Amygdala (tissue), 56 donors: ENCODE measurements around the gene FHIP1B.
"Not testable (repeated sequence)": the region's sequence is repeated elsewhere in the genome, so short reads cannot be mapped to it uniquely, and the experiment has no call there.

Experiments used
- DNase-seq, 56 donors: peaks; one replicate each; lab custom pipeline; 2025; lab: John Stamatoyannopoulos, UW

FHIP1B gene

DNA sequence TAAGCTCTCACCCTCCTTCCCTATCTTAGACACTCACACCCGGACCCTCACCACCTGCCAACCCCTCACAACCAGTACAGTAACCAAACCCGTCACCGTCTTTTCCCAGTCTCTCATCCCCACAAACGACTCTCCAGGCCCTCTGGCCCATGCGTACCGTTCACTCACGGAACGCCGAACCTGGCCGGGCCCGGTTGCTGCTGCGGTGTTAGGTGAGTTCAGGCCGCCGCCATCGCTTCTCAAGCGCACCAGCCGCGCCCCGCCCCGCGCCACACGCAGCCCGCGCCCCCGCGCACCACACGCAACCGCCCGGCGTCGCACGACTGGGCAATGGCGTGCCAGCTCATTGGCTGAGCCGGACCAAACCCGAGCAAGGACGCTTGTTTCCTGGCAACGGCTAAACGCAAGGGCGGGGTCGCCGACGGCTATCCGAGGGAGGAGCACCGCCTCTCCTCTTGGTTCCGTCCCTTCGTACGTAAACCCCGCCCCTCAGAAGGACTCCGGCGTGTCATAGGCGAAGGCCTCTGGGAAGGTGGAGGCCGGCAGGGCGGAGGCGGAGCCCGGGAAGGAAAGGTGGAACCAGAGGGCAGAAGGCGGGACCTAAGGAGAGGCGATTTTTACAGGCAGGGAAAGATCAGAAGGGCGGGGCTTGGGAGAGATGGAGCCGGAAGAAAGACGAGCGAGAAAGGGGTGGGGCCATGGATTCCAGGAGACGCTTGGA lies at the start of gene FHIP1B:
Gene FHIP1B, minus strand, starts transcription at position 250 of the 721 bp plus-strand sequence. CDS start 10,120 bp downstream, outside the sequence.
- DNase-seq = peak; percentile 66 to 100 (median 99)

DNA sequence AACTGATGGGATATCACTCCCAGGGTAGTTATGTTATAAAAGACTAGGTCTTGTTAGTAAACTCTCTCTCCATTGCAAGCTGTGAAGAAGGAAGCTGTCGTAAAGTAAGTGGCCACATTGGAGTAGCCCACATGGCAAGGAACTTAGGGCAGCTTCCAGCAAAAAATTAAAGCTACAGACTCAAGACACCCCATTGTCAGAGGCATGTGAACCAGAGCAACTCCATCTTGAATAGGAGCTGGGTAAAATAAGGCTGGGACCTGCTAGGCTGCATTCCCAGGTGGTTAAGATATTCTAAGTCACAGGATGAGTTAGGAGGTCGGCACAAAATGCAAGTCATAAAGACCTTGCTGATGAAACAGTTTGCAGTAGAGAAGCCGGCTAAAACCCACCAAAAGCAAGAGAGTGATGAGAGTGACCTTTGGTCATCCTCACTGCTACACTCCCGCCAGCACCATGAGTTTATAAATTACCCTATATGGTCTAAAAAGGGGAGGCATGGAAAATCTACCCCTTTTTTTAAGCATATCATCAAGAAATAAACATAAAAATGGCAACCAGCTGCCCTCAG lies 49.1 kb upstream of the FHIP1B start:
- no peak for DNase-seq

DNA sequence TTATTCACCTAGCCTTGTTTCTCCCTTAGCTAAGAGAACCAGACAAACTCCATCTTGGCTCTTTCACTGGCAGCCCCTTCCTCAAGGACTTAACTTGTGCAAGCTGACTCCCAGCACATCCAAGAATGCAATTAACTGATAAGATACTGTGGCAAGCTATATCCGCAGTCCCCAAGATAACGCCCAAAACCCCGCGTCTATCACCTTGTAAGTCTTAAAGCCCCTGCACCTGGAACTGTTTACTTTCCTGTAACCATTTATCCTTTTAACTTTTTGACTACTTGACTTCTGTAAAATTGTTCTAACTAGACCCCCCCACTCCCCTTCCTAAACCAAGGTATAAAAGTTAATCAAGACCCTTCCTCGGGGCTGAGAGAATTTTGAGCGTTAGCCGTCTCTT lies 46.4 kb upstream of the FHIP1B start:
- not testable (repeated sequence) for DNase-seq

GRCh38 chr11:6273188-6273587 lies 38.8 kb upstream of the FHIP1B start:
- DNase-seq = peak in 7 of 56 donors; percentile 34 to 62 (median 42)

GRCh38 chr11:6271598-6271997 lies 37.2 kb upstream of the FHIP1B start:
- DNase-seq = no peak

- DNase-seq = no peak
Measured at GRCh38 chr11:6270584-6271246, 36.3 kb upstream of the FHIP1B start.

GRCh38 chr11:6269994-6270393 lies 35.6 kb upstream of the FHIP1B start:
- no peak for DNase-seq

GRCh38 chr11:6268820-6269219 lies 34.4 kb upstream of the FHIP1B start:
- no peak for DNase-seq

- no peak for DNase-seq
Measured at GRCh38 chr11:6263662-6264061, 29.2 kb upstream of the FHIP1B start.

GRCh38 chr11:6260207-6260726 lies 25.8 kb upstream of the FHIP1B start:
- peak in 1 of 56 donors; percentile 16 for DNase-seq

DNA sequence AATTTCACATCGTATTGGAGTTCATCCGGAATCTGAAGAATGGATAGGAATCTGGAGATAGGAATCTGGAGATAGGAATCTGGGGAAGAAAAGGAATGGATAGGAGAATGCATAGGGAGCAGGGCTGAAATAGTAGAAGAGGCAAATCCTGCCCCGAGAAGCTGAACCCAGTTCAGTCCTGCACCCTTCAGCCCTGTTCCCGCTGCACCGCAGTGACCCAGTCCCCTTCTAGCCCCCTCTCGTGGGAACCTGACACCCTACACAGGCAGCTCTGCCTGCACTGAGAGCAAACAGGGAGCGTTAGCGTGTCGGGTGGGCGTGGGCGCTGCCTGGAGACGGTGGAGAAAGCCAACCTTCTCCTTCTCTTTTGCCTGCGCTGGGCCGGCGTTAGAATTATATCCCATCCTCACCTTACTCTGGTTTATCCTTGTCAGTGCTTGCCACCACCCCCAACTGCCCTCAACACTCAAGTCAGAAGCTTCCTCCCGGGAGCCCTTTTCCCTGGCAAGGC lies 24.2 kb upstream of the FHIP1B start:
- peak in 16 of 56 donors; percentile 12 to 66 (median 40) for DNase-seq

DNA sequence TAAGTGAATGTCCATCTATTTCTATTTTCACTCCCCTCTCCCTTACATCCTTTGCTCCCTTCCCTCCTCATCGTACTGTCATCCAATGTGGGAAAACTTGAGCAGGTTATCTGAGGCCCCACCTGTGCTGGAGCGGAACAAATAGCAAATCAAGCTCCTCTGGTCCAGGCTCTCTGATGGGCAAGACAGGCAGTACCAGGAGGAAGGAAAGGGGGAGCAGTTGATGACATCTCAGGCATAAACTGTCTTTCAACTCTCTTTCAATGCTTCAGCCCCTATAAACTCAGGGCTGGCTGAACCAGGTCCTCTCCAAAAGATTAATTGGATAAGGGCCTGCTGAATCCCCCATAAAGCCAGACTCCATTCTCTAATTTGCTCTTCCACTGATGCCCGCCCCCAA lies 23.7 kb upstream of the FHIP1B start:
- no peak for DNase-seq

DNA sequence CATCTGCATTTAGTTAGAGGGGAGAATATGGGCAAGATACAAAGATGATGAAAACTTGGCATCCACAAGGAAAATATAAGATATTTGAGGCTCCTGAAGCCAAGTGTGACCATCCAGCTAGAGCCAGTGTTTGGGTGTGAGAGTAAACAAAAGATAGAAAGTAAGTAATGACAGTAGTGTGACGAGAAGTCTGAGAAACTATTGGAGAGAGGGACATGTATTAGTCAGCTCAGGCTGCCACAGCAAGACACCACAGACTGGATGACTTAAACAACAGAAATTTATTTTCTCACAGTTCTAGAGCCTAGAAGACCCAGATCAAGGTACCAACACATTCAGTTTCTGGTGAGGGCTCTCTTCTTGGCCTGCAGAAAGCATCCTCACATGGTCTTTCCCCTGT lies 18.8 kb upstream of the FHIP1B start:
- no peak for DNase-seq

DNA sequence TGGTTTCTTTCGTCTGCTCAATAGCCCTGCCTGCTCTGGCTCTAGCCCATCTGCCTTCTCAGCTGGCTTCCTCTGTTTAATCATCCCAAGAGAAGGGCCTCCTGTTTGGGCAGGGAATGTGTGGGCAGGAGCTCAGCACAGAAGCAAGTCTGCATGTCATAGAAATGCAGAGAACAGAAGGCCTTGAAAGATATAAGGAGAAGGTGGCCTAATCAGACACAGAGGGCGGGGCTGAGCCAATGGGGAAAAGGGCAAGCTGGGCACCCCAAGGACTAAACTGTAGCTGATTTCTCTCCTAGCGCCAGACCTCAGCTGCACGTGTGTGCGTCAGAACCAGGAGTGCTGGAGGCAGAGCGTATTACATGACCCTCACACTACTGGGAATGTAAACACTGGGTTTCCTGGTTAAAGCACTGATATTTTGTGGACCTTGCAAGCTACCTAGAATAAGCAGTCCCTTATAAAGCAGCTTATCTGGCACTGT lies 17.6 kb upstream of the FHIP1B start:
- peak in 6 of 56 donors; percentile 13 to 33 (median 20) for DNase-seq

DNA sequence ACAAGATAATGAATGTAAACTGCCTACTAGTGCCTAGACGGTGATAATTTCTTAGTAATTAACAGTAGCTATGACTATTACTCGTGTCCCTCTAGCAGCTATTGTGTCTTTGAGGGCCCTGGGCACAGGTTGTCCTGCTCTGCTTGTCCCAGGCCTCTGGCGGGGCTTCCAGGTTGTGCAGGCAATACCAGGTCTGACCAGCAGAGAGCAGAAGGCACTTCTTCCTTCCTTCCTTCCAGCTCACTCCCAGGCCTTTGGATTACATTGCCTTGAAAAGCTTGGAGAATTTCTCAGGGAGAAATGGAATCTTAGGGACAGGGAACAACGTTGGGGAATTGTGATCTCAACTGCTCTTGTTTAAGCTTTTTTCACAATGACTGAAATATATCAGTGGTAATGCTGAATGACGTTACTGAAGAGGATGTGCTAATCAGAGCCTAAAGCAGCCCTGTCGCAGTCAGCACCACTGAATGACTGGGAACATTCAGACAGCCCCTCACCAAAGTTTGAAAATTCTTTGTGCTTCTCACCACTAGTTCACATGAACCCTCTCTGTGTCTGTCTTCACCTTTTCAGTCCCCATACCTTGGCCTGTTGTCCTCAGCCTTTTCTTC lies 16.8 kb upstream of the FHIP1B start:
- DNase-seq = peak in 28 of 56 donors; percentile 4 to 62 (median 28)

- DNase-seq = peak in 7 of 56 donors; percentile 8 to 31 (median 21)
Measured at GRCh38 chr11:6249770-6250555, 15.5 kb upstream of the FHIP1B start.

GRCh38 chr11:6248897-6249296 lies 14.5 kb upstream of the FHIP1B start:
- DNase-seq = not testable (repeated sequence)

- no peak for DNase-seq
Measured at GRCh38 chr11:6248248-6248647, 13.8 kb upstream of the FHIP1B start.

DNA sequence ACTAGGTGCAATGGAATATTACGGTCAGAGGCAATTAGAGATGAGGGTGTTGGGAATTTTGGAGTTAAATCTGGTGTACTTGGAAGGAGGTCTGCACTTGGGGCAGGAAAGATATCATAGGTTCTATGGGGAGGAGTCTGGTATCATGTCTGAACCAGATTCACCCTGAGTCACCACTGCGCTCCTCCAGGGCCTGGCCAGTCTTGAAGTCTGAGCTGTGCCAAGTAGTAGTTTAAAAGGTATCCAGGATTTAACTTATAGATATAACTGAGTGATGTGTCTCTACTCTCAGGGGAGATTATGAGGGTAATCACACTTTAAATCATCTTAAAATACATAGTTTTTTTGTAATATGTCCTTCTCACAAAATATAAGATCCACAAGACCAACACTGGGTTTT lies 11.1 kb upstream of the FHIP1B start:
- DNase-seq = no peak

- DNase-seq = no peak
Measured at GRCh38 chr11:6241316-6241715, 6.9 kb upstream of the FHIP1B start.
